GM12864 (cell line): ENCODE results near the gene IL1RAPL2.

Experiments used
- DNase-seq: peaks from one replicate; pipeline ENCODE4 v3.0.0-alpha.2; 2011; ENCODE audit warnings: low read depth
- H3K4me3 ChIP-seq: 2 replicates; pipeline ENCODE4 v1.5.1; 2011; ENCODE audit warnings: mild to moderate bottlenecking, low read depth, low read length, control low read depth
- CTCF ChIP-seq: IDR thresholded peaks from 2 replicates; pipeline ENCODE4 v1.5.1; 2011; ENCODE audit warnings: low read depth, mild to moderate bottlenecking, moderate library complexity, low read length, control low read depth, inconsistent platforms; ENCODE audit errors: missing control alignments

IL1RAPL2 gene

GRCh38 chrX:105488716-105489115, 922.7 kb downstream of the IL1RAPL2 start:
- no peak overlapping the region for H3K4me3 ChIP-seq
- TF ChIP-seq CTCF, result no peak
- DNase-seq, result no peak

GRCh38 chrX:105495376-105495775, 929.4 kb downstream of the IL1RAPL2 start:
- TF ChIP-seq CTCF, result no peak
- H3K4me3 ChIP-seq, result no peak overlapping the region
- no peak for DNase-seq

- no peak overlapping the region for H3K4me3 ChIP-seq
- TF ChIP-seq CTCF, result no peak
- DNase-seq, result no peak
These were observed 936.3 kb downstream of the IL1RAPL2 start for GRCh38 chrX:105502336-105502735.

- no peak for TF ChIP-seq CTCF
- DNase-seq, result no peak
- no peak overlapping the region for H3K4me3 ChIP-seq
These were observed 949.6 kb downstream of the IL1RAPL2 start for GRCh38 chrX:105515561-105515960.

GRCh38 chrX:105526431-105526830, 960.4 kb downstream of the IL1RAPL2 start:
- no peak for DNase-seq
- no peak for TF ChIP-seq CTCF
- no peak overlapping the region for H3K4me3 ChIP-seq

- no peak for DNase-seq
- no peak overlapping the region for H3K4me3 ChIP-seq
- no peak for TF ChIP-seq CTCF
These were observed 961.8 kb downstream of the IL1RAPL2 start for GRCh38 chrX:105527759-105528158.

GRCh38 chrX:105533951-105534350, 968.0 kb downstream of the IL1RAPL2 start:
- no peak for TF ChIP-seq CTCF
- DNase-seq, result no peak
- H3K4me3 ChIP-seq, result no peak overlapping the region
